Suprapubic skin (tissue), 3 donors: ENCODE data around the gene MUC5B.

Experiments used
- CTCF ChIP-seq, 2 donors: fragments of 200-600 bp in 1 of 2; fragments of 450-650 bp in 1 of 2; sonication (generic) in 1 of 2; IDR thresholded peaks; one replicate each; pipeline ENCODE4 v1.5.1; 2016 to 2019; ENCODE audit warnings: antibody characterized with exemption in 2 of 2, mild to moderate bottlenecking in 1 of 2, moderate library complexity in 1 of 2
- POLR2A ChIP-seq, 2 donors: fragments of 450-650 bp; IDR thresholded peaks; one replicate each; pipeline ENCODE4 v1.6.1; 2017; ENCODE audit warnings: antibody characterized with exemption in 2 of 2, mild to moderate bottlenecking in 2 of 2, moderate library complexity in 2 of 2

- TF ChIP-seq CTCF (IDR thresholded peaks at IDR 0.05) (no peak), POLR2A (IDR thresholded peaks at IDR 0.05) (no peak)
These were observed 4.2 kb downstream of the MUC5B start for GRCh38 chr11:1226986-1227550.
